ENCODE data around the gene SSH2.
"Not testable (repeated sequence)": the region's sequence is repeated elsewhere in the genome, so short reads cannot be mapped to it uniquely, and the experiment has no call there.

SSH2 gene

GRCh38 chr17:29698019-29698777, 231.8 kb downstream of the SSH2 start:
- no peak for DNase-seq

GRCh38 chr17:29697371-29697770, 232.7 kb downstream of the SSH2 start:
- DNase-seq = no peak

DNA sequence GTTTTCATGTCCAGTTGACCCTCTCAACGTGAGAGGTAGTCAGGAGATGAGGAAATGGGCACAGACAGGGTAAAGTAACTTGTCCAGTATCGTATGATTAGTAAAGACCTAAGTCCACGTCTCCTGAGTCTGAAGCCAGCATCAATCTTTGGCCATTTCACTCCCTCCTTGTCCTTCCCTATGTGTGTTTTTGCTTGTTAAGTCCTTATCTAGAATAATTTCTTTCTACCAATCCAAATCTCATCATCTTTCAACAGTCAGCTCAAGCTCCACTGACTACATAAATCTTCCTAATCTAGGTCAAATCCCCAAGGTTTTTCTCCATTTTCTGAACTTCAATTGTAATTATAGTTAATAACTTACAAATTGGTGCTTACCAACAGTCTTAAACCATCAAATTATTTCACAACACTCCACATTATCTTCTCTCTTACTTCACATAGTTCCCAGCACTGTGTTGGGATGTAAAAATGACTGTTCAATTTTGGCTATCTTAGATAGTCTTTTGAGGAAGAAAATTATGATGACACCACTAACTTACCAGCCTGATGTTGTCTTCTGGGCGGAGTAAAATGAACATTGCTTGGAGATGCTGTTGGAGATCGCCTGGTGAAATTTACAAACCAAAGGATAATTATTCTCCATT, 235.0 kb downstream of the SSH2 start:
- DNase-seq = no peak

DNA sequence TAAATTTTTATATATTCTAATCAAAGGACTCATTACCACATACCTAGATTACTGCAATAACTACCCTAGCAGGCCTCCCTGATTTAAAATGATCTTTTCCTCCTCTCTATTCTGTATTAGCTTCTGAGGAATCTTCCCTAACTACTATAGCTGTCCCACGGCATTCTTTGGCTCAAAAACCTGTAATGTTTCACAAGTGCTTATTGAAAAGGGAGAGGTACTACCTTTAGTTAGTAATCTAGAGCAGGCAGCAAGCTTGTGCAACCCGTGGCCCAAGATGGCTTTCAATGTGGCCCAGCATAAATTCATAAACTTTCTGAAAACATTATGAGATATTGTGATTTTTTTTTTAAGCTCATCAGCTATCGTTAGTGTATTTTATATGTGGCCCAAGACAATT, 236.3 kb downstream of the SSH2 start:
- no peak for DNase-seq

- no peak for DNase-seq
Observed at GRCh38 chr17:29687596-29687995, 242.4 kb downstream of the SSH2 start.

- no peak for DNase-seq
Observed at GRCh38 chr17:29686993-29687590, 242.9 kb downstream of the SSH2 start.

DNA sequence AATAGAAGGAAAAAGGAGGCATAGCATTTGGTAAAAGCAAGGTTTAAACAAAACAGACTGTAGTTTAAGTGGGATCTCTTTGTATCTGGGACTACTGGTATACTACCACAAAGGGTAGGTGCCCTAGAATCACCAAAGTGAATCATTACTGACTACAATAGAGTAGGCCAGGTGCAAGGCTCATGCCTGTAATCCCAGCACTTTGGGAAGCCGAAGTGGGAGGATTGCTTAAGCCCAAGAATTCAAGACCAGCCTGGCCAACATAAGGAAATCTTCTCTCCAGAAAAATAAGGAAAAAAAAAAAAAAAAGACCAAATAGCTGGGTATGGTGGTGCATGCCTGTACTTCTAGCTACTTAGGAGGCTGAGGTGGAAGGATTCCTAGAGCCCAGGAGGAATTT, 246.5 kb downstream of the SSH2 start:
- no peak for DNase-seq

DNA sequence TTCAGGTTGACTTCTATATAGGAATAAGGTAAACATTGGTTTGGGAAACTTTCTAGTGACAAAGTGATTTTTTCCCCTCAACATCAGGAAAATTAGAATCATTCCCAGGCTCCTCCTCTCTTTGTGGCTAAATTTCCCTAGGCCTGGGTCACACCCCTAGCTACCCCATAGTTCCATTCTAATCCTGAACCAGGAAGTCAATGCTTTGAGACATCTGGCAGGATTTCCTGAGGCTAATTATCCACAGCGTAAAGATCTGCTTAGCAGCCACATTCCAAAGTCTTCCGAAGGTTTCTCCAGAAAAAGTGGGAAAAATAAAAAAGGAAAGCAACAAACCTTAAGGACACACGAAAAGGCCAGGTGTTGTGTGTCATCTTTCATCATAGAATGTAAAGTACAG, 247.0 kb downstream of the SSH2 start:
- no peak for DNase-seq

GRCh38 chr17:29682054-29682453, 248.0 kb downstream of the SSH2 start:
- DNase-seq = no peak

- no peak for DNase-seq
Observed at GRCh38 chr17:29677824-29678223, 252.2 kb downstream of the SSH2 start.

- DNase-seq = no peak
Observed at GRCh38 chr17:29677221-29677791, 252.7 kb downstream of the SSH2 start.

- DNase-seq = not testable (repeated sequence)
Observed at GRCh38 chr17:29675961-29676360, 254.1 kb downstream of the SSH2 start.

DNA sequence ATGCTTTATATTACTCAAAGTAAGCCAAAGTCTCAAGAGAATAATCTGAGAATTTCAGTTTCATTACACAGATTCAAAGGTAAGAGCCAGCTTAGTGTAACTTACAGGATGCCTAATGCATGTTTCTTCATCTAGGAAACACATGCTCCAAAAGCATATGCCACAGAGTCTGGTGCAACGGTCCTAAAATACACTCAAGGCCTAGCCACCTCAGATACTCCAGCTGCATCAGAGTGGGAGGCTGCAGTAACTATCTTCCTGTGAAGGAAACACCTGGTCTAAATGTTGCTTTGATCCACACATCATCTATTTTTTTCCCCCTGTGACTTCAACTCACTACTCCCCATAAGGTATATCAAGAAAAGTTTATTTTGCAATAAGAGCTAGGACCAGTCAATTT, 255.7 kb downstream of the SSH2 start:
- DNase-seq = no peak

GRCh38 chr17:29671661-29672060, 258.4 kb downstream of the SSH2 start:
- DNase-seq = no peak

- no peak for DNase-seq
Observed at GRCh38 chr17:29669266-29669665, 260.8 kb downstream of the SSH2 start.

DNA sequence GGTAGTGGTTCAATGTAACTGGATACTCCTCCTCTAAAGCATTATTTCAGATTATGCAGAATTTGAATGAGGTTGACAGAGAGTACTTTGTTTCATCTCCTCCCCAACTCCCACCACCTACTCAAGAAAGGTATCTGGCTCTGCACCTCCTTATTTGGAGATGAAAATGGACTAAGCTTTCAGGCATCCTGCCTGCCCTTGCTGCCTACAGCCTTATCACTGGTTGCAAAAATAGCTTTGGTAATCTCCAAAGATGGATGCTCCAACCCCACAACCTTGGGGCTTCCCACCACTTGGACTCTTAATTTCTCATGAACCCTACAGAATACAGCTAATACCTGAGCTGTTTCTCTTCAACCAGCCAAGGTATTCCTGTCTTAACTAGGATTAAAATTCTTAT, 262.1 kb downstream of the SSH2 start:
- DNase-seq = no peak

DNA sequence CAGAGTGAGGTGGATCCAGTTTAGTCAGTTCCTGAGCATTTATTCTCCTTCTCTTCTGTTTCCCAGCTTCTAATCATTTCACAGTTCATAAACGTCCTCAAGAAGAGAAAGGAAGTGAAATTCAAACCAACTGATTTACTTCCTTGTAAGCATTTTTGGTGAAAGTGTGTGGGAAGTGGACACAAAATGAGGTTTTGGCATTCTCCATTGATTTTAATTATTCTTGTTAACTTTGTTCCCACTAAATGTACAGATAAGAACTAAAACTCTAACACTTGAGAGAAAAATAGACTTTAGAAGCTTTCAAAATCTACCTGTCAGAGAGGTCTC, 264.6 kb downstream of the SSH2 start:
- DNase-seq = no peak

DNA sequence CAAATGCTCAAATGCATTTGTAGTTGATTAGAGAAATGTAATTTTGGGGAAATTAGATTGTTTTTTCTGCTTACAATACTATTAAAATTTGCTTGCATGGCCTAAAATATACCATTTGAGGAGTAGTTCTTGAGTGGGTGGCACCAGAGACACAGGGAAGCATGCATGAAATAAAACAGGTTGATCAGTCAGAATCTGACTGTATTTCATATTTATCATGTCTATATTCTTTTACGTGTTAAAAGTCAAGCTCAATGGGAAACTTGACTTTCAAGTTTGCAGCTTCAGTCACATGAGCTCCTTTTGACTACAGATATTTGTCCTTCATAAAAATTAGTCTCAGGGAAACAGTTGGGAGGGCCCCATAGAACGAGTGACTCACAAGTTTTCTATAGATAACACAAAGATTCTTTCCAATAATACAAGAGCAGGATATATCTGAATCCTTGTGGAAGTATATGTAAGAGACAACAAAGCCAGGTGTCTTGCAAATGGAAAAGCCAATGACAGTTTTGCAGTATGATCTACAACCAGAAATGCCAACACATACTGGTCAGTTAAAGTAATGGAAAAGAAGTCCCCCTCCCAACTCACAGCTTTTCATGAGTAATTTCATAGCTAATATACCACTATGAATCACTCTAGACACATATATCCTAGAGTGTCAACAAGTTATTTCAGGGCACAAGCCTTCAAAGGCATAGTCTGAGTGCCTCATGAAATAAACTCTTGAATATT, 265.1 kb downstream of the SSH2 start:
- DNase-seq = no peak

- DNase-seq = no peak
Observed at GRCh38 chr17:29663155-29663554, 266.9 kb downstream of the SSH2 start.

DNA sequence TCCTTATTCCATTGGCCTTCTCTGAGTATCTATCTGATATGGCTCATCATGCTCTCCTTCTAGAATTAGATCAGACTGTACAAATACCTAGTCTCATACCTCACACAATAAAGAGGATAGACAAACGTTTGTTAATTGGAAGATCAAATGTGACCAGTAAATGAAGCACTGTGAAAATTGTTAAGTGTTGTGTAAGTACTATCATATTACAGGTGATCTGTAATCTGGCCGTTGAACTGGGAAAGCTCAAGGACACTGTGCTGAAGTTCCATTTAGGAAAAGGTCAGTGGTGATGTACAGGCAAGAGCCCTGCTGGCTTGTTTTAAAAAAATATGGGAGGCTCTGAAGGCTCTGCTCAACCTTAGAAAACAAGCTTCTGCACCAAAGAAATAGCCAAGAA, 268.8 kb downstream of the SSH2 start:
- DNase-seq = no peak

DNA sequence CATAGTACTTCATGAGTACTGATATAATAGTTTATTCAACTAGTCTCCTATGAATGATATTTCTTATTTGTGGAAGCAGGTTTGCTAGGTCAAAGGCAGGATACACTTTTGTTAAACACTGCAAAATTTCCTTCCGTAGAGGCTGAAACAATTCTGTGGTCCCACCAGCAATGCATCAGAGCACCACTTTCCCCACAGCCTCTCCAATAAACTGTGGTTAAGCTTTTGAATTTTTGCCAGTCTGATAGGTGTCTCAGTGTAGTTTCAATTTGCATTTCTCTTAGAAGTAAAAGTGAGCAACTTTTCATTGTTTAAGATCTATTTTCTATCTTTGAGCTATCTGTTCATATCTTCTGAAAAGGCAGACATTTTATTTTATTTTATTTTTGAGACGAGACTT, 270.9 kb downstream of the SSH2 start:
- no peak for DNase-seq

DNA sequence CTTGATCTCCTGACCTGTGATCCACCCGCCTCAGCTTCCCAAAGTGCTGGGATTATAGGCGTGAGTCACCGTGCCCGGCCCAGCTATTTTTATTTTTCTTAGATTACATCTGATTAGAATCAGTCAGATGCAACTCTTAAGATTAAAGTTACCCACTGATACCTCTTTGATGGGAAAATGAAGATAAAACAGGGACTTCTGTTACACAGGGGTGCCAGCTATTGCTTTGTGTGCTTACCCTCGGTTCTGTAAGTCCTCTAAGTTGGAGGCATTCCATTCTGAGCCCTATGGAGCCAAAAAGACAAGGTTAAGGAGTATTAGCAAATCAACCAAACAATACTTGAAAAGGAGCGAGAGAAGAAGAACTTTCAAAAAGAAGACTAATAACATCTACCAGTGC, 274.7 kb downstream of the SSH2 start:
- no peak for DNase-seq

GRCh38 chr17:29653995-29654714, 275.9 kb downstream of the SSH2 start:
- DNase-seq = no peak

All from right hindlimb (tissue), 1 donor.